Neural progenitor cell (in vitro differentiated cells): ENCODE results near the gene ALS2CL.

Experiments
- EZH2 ChIP-seq: fragments of 200-600 bp; sonication (generic); IDR thresholded peaks from 2 replicates; pipeline ENCODE4 v1.6.1; 2017; ENCODE audit warnings: antibody characterized with exemption, mild to moderate bottlenecking, moderate library complexity
- EZH2phosphoT487 ChIP-seq: fragments of 200-600 bp; sonication (generic); IDR thresholded peaks from 2 replicates; pipeline ENCODE4 v1.6.1; 2017; ENCODE audit warnings: antibody characterized with exemption
- TF ChIP-seq, protein P1 (sequence below): fragments of 200-600 bp; sonication (generic); IDR thresholded peaks from 2 replicates; pipeline ENCODE4 v1.5.1; 2017; ENCODE audit warnings: antibody characterized with exemption, mild to moderate bottlenecking

GRCh38 chr3:46660003-46660402 lies 33.5 kb downstream of the ALS2CL start:
- TF ChIP-seq, protein P1, sequence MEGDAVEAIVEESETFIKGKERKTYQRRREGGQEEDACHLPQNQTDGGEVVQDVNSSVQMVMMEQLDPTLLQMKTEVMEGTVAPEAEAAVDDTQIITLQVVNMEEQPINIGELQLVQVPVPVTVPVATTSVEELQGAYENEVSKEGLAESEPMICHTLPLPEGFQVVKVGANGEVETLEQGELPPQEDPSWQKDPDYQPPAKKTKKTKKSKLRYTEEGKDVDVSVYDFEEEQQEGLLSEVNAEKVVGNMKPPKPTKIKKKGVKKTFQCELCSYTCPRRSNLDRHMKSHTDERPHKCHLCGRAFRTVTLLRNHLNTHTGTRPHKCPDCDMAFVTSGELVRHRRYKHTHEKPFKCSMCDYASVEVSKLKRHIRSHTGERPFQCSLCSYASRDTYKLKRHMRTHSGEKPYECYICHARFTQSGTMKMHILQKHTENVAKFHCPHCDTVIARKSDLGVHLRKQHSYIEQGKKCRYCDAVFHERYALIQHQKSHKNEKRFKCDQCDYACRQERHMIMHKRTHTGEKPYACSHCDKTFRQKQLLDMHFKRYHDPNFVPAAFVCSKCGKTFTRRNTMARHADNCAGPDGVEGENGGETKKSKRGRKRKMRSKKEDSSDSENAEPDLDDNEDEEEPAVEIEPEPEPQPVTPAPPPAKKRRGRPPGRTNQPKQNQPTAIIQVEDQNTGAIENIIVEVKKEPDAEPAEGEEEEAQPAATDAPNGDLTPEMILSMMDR: no peak
- TF ChIP-seq EZH2 (no peak), EZH2phosphoT487 (no peak)
